HG03571 (cell line): ENCODE results near the gene SCN3A.

Experiments
- ATAC-seq: cut with Tn5 transposase; IDR thresholded peaks from one replicate; pipeline ENCODE4 v1.9.1; 2021; ENCODE audit not compliant: unreplicated experiment

Gene SCN3A

GRCh38 chr2:165058476-165059265 is 145.2 kb downstream of the SCN3A start:
- no peak for ATAC-seq

GRCh38 chr2:165057931-165058330 is 145.9 kb downstream of the SCN3A start:
- ATAC-seq: no peak

- no peak for ATAC-seq
These were observed 146.5 kb downstream of the SCN3A start for GRCh38 chr2:165057308-165057707.

- ATAC-seq: no peak
These were observed 147.3 kb downstream of the SCN3A start for GRCh38 chr2:165056564-165056963.

- ATAC-seq: no peak
These were observed 148.6 kb downstream of the SCN3A start for GRCh38 chr2:165055082-165055851.

GRCh38 chr2:165054652-165055051 is 149.2 kb downstream of the SCN3A start:
- ATAC-seq: no peak

GRCh38 chr2:165044505-165045303 is 159.1 kb downstream of the SCN3A start:
- ATAC-seq: no peak
